Measurements from ENCODE around the gene MTMR2. TPM values are rescaled to one million over a fixed set of nuclear protein-coding genes. Genes with fewer than 3 reads are reported as not detected.
A peak's percentile ranks its signal among the peaks of the same experiment; 100 is the strongest.

MTMR2 gene
- 43.9 TPM for total RNA-seq
- polyA plus RNA-seq: 20.5 TPM

DNA sequence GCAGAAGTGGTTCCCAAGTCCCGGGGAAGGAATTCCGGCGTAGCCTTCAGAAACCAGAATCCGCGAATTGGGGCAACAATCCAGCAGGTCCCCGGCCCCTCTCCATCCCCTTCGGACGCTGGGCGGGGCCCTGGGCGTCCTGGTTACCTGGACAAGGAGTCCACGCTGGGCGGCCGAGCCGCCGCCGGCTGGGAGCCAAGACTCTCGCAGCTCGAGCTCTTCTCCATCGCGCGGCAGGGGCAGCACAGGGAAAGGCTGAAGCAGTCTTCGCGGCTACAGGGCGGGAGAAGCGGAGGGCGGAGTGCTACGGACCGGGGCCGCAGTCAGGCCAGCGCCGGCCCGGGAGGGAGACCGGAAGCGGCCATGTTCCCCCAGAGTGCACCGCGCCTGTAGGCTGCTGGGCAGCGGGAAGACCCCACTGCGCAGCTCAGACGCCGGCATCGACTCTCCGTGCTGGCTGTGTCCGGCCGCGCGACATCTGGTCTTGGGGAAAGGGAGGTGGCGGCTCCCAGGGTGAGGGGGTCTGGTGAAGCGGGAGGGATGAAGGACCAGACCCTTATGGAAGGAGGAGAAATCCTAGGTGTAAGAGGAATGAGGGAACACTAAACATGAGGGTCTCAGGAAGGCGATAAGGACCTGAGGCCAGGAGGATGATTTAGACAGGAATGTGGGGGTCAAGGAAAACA, at the start of gene MTMR2:
MTMR2 (minus strand) TSS at position 380 of the 686 bp plus-strand sequence; CDS start at position 227, 153 bp downstream.
- under 1% methylated on average over 49 of the region's 49 CpGs for WGBS
- H3K27ac ChIP-seq (ENCODE audit: low read depth): peak within 1 kb of the TSS; percentile 97
- no peaks in the 10 kb centered on the region for H3K36me3 ChIP-seq (ENCODE audit: insufficient read depth)
- peak within 1 kb of the TSS; percentile 66 for H3K4me3 ChIP-seq (ENCODE audit: low read depth, low read length)
- H3K4me1 ChIP-seq (ENCODE audit: insufficient read depth): no peaks in the 10 kb centered on the region
- peak; percentile 37 for DNase-seq (ENCODE audit: extremely low spot score)

DNA sequence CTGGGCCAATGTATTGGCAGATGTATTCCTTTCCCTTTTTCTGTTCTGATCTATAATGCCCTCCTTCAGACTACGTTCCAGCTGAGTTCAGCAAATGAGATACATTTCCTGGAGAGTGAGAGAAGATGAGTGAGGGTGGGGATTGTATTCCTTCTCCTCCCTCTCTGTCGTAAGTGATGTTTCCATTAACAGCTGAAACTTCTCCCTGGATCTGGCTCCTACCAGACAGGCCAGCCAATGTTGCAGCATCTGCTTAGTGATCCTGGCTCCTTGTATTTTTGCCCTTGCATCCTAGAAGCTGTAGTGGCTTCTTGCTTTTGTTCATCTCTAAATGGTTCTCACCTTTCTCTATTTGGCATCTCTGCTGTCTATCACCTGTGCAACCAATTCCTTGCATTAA, 48.2 kb upstream of the MTMR2 start:
- Histone ChIP-seq H3K36me3 (ENCODE audit: insufficient read depth) (no peaks in the 10 kb centered on the region), H3K27ac (ENCODE audit: low read depth) (no peak overlapping the region), H3K4me3 (ENCODE audit: low read depth, low read length) (no peak overlapping the region), H3K4me1 (ENCODE audit: insufficient read depth) (no peaks in the 10 kb centered on the region)
- WGBS: 48% methylated on average over 2 of the region's 2 CpGs
- DNase-seq (ENCODE audit: extremely low spot score): no peak

DNA sequence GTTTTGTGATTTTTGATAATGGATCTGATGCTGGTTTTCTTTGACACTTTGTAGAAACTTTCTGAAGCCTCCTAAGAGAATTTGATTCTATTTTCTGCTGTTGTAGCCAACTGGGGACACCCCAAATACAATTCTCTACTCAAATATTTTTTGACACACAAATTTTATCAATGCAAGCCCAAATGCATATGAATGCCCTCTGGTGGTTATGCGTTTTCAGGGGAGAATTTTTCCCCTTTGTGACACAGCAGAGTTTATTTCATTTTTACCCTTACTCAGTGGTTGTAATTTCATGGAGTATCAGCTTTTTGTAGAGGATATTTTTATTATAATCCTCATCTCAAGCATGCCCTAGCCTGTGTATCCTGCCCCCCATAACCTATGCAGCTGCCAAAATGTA, 44.7 kb upstream of the MTMR2 start:
- 87% methylated on average over 1 of the region's 1 CpG for WGBS
- Histone ChIP-seq H3K27ac (ENCODE audit: low read depth) (no peak overlapping the region), H3K4me3 (ENCODE audit: low read depth, low read length) (no peak overlapping the region), H3K4me1 (ENCODE audit: insufficient read depth) (no peaks in the 10 kb centered on the region), H3K36me3 (ENCODE audit: insufficient read depth) (no peaks in the 10 kb centered on the region)
- no peak for DNase-seq (ENCODE audit: extremely low spot score)

DNA sequence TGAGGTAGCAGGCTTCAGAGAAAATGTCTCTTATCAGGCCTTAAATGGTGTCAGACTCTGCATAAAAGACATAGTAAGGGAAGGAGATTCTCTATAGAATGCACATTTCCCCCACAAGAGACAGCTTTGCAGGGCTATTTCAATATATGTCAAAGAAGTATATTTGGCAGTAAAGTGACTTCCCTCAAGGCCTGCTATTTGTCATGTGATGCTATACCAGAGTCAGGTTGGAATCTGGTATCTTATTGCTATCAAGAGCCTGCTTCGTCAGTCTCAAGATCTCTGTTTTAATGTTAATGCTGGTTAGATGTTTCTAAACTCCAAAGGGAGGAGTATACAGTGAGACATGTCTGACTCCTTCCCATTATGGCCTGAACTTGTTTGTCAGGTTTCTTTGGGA, 40.4 kb upstream of the MTMR2 start:
- Histone ChIP-seq H3K36me3 (ENCODE audit: insufficient read depth) (no peaks in the 10 kb centered on the region), H3K4me3 (ENCODE audit: low read depth, low read length) (no peak overlapping the region), H3K27ac (ENCODE audit: low read depth) (no peak overlapping the region), H3K4me1 (ENCODE audit: insufficient read depth) (no peaks in the 10 kb centered on the region)
- WGBS: 79% methylated on average over 1 of the region's 1 CpG
- DNase-seq (ENCODE audit: extremely low spot score): no peak

DNA sequence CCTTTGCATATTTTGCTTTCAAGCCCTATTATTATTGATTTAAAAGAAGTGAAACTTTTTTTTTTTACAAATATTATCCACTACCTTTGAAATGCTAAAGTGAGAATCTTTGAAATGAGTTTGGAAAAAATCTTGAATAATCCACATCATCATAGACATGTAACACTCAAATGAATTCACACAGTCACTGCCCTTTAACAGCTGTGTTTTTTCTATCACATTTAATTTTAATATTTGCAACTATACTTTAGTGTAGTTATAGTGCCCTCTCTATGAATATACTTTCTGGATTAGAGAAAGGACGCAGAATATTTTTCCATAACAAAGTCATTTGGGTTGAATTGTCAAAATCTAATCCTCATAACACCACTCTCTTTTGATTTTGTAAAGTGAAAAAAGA, 37.9 kb upstream of the MTMR2 start:
- no peak for DNase-seq (ENCODE audit: extremely low spot score)
- 89% methylated on average over 1 of the region's 1 CpG for WGBS
- no peak overlapping the region for H3K27ac ChIP-seq (ENCODE audit: low read depth)
- H3K36me3 ChIP-seq (ENCODE audit: insufficient read depth): no peaks in the 10 kb centered on the region
- no peak overlapping the region for H3K4me3 ChIP-seq (ENCODE audit: low read depth, low read length)
- H3K4me1 ChIP-seq (ENCODE audit: insufficient read depth): no peaks in the 10 kb centered on the region

DNA sequence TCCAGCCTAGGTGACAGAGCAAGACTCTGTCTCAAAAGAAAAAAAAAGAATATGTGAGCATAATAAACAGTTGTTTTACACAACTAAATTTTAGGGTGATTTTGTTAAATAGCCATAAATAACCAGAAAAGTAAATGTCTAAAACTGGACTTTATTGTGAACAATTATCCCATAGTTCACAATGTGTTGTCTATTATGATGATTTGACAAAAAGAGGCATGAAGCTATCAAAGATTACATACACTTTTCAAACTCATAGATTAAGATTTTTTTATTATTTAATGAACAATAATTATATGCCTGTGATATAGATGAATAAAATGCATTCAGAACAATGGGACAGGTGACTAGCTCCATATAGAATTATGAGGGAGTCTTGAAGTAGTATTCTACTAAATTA, 27.0 kb upstream of the MTMR2 start:
- Histone ChIP-seq H3K36me3 (ENCODE audit: insufficient read depth) (no peaks in the 10 kb centered on the region), H3K4me3 (ENCODE audit: low read depth, low read length) (no peak overlapping the region), H3K4me1 (ENCODE audit: insufficient read depth) (no peaks in the 10 kb centered on the region), H3K27ac (ENCODE audit: low read depth) (no peak overlapping the region)
- no peak for DNase-seq (ENCODE audit: extremely low spot score)

DNA sequence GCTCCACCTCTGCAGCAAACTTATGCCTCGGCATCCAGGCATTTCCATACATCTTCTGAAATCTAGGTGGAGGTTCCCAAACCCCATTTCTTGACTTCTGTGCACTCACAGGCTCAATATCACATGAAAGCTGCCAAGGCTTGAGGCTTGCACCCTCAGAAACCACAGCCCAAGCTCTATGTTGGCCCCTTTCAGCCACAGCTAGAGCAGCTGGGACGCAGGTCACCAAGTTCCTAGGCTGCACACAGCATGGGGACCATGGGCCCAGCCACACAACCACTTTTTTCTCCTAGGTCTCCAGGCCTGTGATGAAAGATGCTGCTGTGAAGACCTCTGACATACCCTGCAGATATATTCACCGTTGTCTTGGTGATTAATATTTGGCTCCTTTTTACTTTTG, 24.7 kb upstream of the MTMR2 start:
- H3K4me1 ChIP-seq (ENCODE audit: insufficient read depth): no peaks in the 10 kb centered on the region
- WGBS: 93% methylated on average over 3 of the region's 3 CpGs
- no peaks in the 10 kb centered on the region for H3K36me3 ChIP-seq (ENCODE audit: insufficient read depth)
- DNase-seq (ENCODE audit: extremely low spot score): no peak
- no peak overlapping the region for H3K4me3 ChIP-seq (ENCODE audit: low read depth, low read length)
- H3K27ac ChIP-seq (ENCODE audit: low read depth): no peak overlapping the region

DNA sequence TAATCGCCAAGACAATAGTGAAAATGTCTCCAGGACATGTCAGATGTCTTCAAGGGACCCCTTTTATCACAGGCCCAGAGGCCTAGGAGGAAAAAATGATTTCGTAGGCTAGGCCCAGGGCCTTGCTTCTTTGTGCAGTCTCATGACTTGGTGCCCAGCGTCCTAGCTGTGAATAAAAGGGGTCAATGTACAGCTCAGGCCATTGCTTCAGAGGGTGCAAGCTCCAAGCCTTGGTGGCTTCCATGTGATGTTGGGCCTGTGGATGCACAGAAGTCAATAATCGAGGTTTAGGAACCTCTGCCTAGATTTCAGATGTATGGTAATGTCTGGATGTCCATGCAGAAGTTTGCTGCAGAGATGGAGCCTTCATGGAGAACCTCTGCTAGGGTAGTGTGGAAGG, 20.7 kb upstream of the MTMR2 start:
- Histone ChIP-seq H3K27ac (ENCODE audit: low read depth) (no peak overlapping the region), H3K36me3 (ENCODE audit: insufficient read depth) (no peaks in the 10 kb centered on the region), H3K4me3 (ENCODE audit: low read depth, low read length) (no peak overlapping the region), H3K4me1 (ENCODE audit: insufficient read depth) (no peaks in the 10 kb centered on the region)
- WGBS: 87% methylated on average over 4 of the region's 4 CpGs
- DNase-seq (ENCODE audit: extremely low spot score): no peak

DNA sequence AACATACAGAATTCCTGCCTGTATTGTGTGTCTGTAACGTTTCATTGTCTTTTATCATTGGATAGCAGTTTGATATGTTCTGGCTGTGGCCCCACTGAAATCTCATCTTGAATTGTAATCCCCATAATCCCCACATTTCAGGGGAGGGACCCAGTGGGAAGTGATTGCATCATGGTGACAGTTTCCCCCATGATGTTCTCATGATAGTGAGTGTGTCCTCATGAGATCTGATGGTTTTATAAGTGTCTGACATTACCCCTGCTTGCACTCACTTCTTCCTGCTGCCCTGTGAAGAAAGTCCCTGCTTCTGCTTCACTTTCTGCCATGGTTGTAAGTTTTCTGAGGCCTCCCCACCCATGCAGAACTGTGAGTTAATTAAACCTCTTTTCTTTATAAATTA, 19.6 kb upstream of the MTMR2 start:
- WGBS: 43% methylated on average over 1 of the region's 1 CpG
- no peak for DNase-seq (ENCODE audit: extremely low spot score)

DNA sequence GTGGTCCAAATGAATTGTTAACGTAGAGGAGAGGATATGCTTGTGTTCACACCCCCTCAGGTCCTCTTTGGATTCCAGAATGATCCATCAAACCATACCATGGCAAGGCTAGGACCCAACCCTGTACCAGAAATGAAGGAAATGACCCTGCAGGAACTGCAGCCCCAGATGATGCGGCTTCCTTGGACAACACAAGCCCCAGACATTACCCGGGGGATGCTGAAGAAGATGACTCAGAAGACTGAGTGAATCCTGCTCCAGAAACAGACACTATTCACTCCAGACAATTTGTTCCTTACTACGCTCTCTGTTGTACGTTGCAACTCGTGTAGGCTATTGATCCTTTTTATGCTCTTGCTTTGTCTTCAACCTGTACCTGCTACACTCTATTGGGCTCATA, 15.2 kb upstream of the MTMR2 start:
- no peak for DNase-seq (ENCODE audit: extremely low spot score)
- Histone ChIP-seq H3K4me3 (ENCODE audit: low read depth, low read length) (no peak overlapping the region), H3K27ac (ENCODE audit: low read depth) (no peak overlapping the region), H3K36me3 (ENCODE audit: insufficient read depth) (no peaks in the 10 kb centered on the region), H3K4me1 (ENCODE audit: insufficient read depth) (no peaks in the 10 kb centered on the region)
- WGBS: 83% methylated on average over 6 of the region's 6 CpGs

More for the DNA sequence above, 19.6 kb upstream of the MTMR2 start:
- Histone ChIP-seq H3K36me3 (ENCODE audit: insufficient read depth) (no peaks in the 10 kb centered on the region), H3K27ac (ENCODE audit: low read depth) (no peak overlapping the region), H3K4me3 (ENCODE audit: low read depth, low read length) (no peak overlapping the region), H3K4me1 (ENCODE audit: insufficient read depth) (no peaks in the 10 kb centered on the region)

DNA sequence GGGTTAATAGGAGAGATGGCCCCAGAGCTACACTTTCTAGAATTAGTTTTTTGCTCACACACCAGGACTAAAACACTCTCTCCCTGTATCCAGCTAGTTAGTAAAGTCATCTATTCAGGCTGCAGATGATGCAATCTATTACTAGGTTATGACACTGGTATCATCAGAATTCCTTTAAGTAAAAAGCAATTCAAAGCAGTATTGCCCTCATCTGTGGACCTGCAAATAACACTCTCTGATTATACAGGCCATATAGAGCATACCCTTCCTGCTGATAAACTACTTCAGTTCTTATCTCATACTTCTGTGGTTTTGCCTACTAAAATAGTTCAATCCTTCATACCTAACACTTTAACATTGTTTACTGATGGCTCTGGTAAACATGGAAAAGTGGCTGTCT, 13.5 kb upstream of the MTMR2 start:
- Histone ChIP-seq H3K36me3 (ENCODE audit: insufficient read depth) (no peaks in the 10 kb centered on the region), H3K4me3 (ENCODE audit: low read depth, low read length) (no peak overlapping the region)
- DNase-seq (ENCODE audit: extremely low spot score): no peak

DNA sequence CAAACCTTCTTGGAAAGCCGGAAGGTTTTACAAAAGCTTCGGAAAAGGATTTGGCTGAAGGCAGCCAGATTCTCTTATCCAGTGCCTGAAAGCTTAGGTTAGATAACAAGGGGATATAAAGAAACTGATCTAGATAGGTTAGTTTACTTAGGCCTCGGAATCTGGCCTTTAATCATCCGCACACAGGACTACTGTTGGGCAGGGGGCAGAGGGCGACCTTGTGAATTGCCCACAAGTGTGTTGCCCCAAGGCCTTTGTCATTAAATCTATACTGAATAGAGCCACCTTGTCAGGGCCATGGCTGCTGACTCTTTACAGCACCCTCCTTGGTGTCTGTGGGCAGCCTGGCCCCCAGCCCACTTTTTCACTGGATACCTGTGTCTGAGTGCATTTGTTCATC, 9.7 kb upstream of the MTMR2 start:
- WGBS: 77% methylated on average over 5 of the region's 5 CpGs
- DNase-seq (ENCODE audit: extremely low spot score): no peak
- Histone ChIP-seq H3K4me1 (ENCODE audit: insufficient read depth) (no peaks in the 10 kb centered on the region), H3K4me3 (ENCODE audit: low read depth, low read length) (no peak overlapping the region), H3K36me3 (ENCODE audit: insufficient read depth) (no peaks in the 10 kb centered on the region), H3K27ac (ENCODE audit: low read depth) (no peak overlapping the region)

More for the DNA sequence above, 13.5 kb upstream of the MTMR2 start:
- Histone ChIP-seq H3K27ac (ENCODE audit: low read depth) (no peak overlapping the region), H3K4me1 (ENCODE audit: insufficient read depth) (no peaks in the 10 kb centered on the region)

DNA sequence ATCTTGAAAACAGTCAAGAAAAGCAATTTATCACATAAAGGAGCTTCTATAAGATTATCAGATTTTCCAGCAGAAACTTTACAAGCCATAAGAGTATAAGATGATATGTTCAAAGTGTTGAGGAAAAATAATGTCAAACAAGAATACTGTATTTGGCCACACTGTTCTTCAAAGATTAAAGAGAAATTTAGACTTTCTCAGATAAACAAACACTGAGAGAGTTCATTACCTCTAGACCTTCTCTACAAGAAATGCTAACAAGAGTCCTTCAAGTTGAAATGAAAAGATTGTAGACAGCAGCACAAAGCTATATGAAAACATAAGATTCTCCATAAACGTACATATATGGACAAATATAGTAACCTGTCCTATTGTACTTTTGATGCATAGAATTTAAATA, 8.0 kb upstream of the MTMR2 start:
- no peaks in the 10 kb centered on the region for H3K4me1 ChIP-seq (ENCODE audit: insufficient read depth)
- WGBS: 90% methylated on average over 1 of the region's 1 CpG
- H3K4me3 ChIP-seq (ENCODE audit: low read depth, low read length): no peak overlapping the region
- no peaks in the 10 kb centered on the region for H3K36me3 ChIP-seq (ENCODE audit: insufficient read depth)
- no peak overlapping the region for H3K27ac ChIP-seq (ENCODE audit: low read depth)
- DNase-seq (ENCODE audit: extremely low spot score): no peak

DNA sequence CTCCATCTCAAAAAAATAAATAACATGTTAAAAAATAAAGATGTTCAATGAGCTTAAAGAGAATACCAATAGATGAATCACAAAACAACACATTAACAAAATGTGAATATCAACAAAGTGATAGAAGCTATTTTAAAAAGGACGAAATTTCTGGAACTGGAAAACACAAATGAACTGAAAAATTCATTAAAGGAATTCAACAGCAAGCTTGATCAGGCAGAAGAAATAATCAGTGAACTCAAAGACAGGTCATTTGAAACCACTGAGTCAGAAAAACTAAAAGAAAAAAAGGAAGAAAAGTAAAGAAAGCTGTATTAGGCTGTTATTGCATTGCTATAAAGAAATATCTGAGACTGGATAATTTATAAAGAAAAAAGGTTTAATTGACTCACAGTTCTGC, 7.0 kb upstream of the MTMR2 start:
- WGBS: 75% methylated on average over 1 of the region's 1 CpG
- H3K4me1 ChIP-seq (ENCODE audit: insufficient read depth): no peaks in the 10 kb centered on the region
- H3K36me3 ChIP-seq (ENCODE audit: insufficient read depth): no peaks in the 10 kb centered on the region
- no peak for DNase-seq (ENCODE audit: extremely low spot score)
- H3K27ac ChIP-seq (ENCODE audit: low read depth): no peak overlapping the region
- H3K4me3 ChIP-seq (ENCODE audit: low read depth, low read length): no peak overlapping the region

DNA sequence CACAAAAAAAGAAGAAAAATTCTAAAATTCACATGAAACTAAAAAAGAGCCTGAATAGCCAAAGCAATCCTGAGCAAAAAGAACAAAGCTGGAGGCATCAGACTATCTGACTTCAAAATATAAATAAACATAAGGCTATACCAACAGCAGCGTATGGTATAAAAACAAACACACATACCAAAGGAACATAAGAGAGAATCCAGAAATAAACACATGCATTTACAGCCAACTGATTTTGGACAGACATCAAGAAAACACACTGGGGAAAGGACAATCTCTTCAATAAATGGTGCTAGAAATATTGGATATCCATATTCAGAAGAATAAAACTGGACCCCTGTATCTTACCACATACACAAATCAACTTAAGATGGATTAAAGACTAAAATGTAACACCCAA, 2.8 kb upstream of the MTMR2 start:
- H3K4me1 ChIP-seq (ENCODE audit: insufficient read depth): no peaks in the 10 kb centered on the region
- WGBS: 81% methylated on average over 1 of the region's 1 CpG
- H3K36me3 ChIP-seq (ENCODE audit: insufficient read depth): no peaks in the 10 kb centered on the region
- H3K27ac ChIP-seq (ENCODE audit: low read depth): no peak overlapping the region
- DNase-seq (ENCODE audit: extremely low spot score): no peak
- H3K4me3 ChIP-seq (ENCODE audit: low read depth, low read length): no peak overlapping the region
